K562 (cell line): ENCODE data around the gene HSPB7. TPM values are rescaled to one million over a fixed set of nuclear protein-coding genes. Genes with fewer than 3 reads are reported as not detected.

ENCODE experiments used
- BHLHE40 ChIP-seq: IDR thresholded peaks from 2 replicates; pipeline ENCODE4 v1.6.1; 2011; ENCODE audit warnings: low read length, improper control_type of control experiment
- BRD4 ChIP-seq: fragments of 200-600 bp; sonication (generic); IDR thresholded peaks from 2 replicates; pipeline ENCODE4 v1.6.1; 2017; ENCODE audit warnings: inconsistent platforms
- CBX3 ChIP-seq, 2 experiments: IDR thresholded peaks; 1 replicate in 1 of 2; 2 replicates in 1 of 2; pipeline ENCODE4 v1.6.1; 2012; ENCODE audit warnings: inconsistent platforms in 2 of 2, low read length in 2 of 2, borderline replicate concordance in 1 of 2, control low read depth in 1 of 2
- ELF4 ChIP-seq: fragments of 450-650 bp; formaldehyde crosslinking; IDR thresholded peaks from 2 replicates; pipeline ENCODE4 v1.4.0; 2022; ENCODE audit warnings: missing genetic modification characterization
- HEY1 ChIP-seq: fragments of 250-450 bp; sonication (Bioruptor Pico); IDR thresholded peaks from 2 replicates; pipeline ENCODE4 v1.5.0; 2020; ENCODE audit warnings: mild to moderate bottlenecking, moderate library complexity, borderline replicate concordance
- MAZ ChIP-seq, 2 experiments: fragments of 450-650 bp in 1 of 2; sonication (generic) in 1 of 2; formaldehyde crosslinking; IDR thresholded peaks in 1 of 2; conservative IDR thresholded peaks in 1 of 2; 2 replicates each; pipeline versions ENCODE4 v1.4.0 to v1.5.0; 2020; ENCODE audit warnings: mild to moderate bottlenecking in 1 of 2, missing genetic modification reagents in 1 of 2
- STAG1 ChIP-seq: sonication (generic); formaldehyde crosslinking; IDR thresholded peaks from 2 replicates; pipeline ENCODE4 v1.5.0; 2020; ENCODE audit warnings: missing genetic modification reagents, borderline replicate concordance
- STAT5A ChIP-seq: IDR thresholded peaks from 2 replicates; pipeline ENCODE4 v1.6.1; 2012; ENCODE audit warnings: low read length, inconsistent platforms, borderline replicate concordance
- TEAD1 ChIP-seq, 2 experiments: fragments of 450-650 bp in 1 of 2; sonication (generic) in 1 of 2; formaldehyde crosslinking; IDR thresholded peaks; 2 replicates each; pipeline versions ENCODE4 v1.4.0 to v1.8.0; 2020 to 2022; ENCODE audit warnings: mild to moderate bottlenecking in 2 of 2, missing genetic modification reagents in 1 of 2
- TRIM28 ChIP-seq: fragments of 450-650 bp; IDR thresholded peaks from 2 replicates; pipeline ENCODE4 v1.6.1; 2017
- polyA plus RNA-seq, 8 experiments: library from polyadenylated mRNA; depleted of rRNA in 4 of 8; stranded (reverse) in 5 of 8; unstranded in 3 of 8; fragments of >200 nt; fragmentation: Nextera tagmentation in 2 of 8; fragmentation: Illumina TruSeq in 1 of 8; extraction: Ambion mirVana in 2 of 8; extraction: Trizol in 1 of 8; gene quantifications; 2 replicates each; pipeline versions ENCODE4 v1.2.1 to v1.2.3, GENCODE V29; 2011 to 2014; ENCODE audit warnings: inconsistent platforms in 1 of 8, missing spikeins in 1 of 8
- total RNA-seq, 7 experiments: library from RNA; depleted of rRNA in 6 of 7; stranded (reverse); fragments of >200 nt in 6 of 7; fragmentation: Illumina TruSeq in 2 of 7; extraction: Trizol in 2 of 7; gene quantifications; 2 replicates each; pipeline versions ENCODE4 v1.2.1 to v1.2.3, GENCODE V29; 2011 to 2021; ENCODE audit warnings: low replicate concordance in 1 of 7
- TF ChIP-seq, protein P1 (sequence below): fragments of 450-650 bp; IDR thresholded peaks from 2 replicates; pipeline ENCODE4 v1.6.1; 2017; ENCODE audit warnings: antibody characterized with exemption, mild to moderate bottlenecking
- TF ChIP-seq, protein P2 (sequence below): conservative IDR thresholded peaks from 2 replicates; pipeline ENCODE4 v1.6.1; 2011; ENCODE audit warnings: low read depth, mild to moderate bottlenecking, low read length; ENCODE audit not compliant: control insufficient read depth
- TF ChIP-seq, protein P3 (sequence below), 2 experiments: fragments of 450-650 bp; formaldehyde crosslinking in 1 of 2; IDR thresholded peaks; 2 replicates each; pipeline versions ENCODE4 v1.4.0 to v1.6.1; 2014 to 2020; ENCODE audit warnings: mild to moderate bottlenecking in 2 of 2, borderline replicate concordance in 1 of 2, low read depth in 1 of 2

HSPB7 gene
- total and polyA plus RNA-seq, 9 of the 15 experiments (the other 6 are each of a cell fraction or from before 2014, with no cell fraction given) = 0.05 to 0.19 (median 0.07) TPM; not detected in 6

DNA sequence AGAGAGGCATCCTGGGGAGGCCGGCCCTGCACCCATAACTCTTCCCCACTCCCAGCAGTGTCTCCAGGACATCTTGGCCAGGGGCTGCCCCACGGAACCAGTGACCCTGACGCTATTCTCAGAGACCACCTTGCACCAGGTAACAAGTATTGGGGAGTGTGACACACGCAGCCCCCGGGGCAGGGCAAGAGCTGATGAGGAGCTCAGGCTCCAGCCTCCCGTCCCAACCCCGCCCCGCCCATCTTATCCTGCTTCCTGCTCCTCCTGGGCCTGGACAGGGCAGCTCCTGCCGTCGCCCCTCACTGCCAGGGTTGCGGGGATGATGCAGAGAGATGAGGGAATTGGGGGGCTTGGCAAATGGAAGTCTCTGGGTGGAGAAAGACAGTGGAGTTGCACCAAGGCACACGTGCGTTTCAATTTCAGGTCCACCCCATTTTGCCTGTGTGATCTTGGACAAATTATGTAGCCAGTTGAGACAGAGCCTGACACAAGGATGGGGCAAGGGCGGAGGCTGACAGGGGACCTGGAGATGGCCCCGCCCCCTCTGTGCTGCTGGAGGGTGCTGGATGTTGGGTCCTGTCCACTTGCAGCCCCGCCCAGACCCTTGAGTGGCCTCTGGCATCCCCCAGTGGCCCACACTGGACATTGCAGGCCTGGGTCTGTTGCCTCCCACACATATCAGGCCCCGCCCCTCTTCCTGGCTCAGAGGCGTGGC is 14.7 kb upstream of the HSPB7 start (continued):
- TF ChIP-seq CBX3 (IDR thresholded peaks at IDR 0.05; ENCODE audit: borderline replicate concordance in 1 of 2, low read length in 2 of 2) (0 out of 3 replicates have a peak, but pooled peaks of 1 of the 2 experiments have one; percentile 68), STAG1 (CRISPR knock-in tag) (peak; percentile 97), BHLHE40 (peak; percentile 48; the same call in 1 of the 2 replicates), BRD4 (no peak), STAT5A (no peak), HEY1 (peak; percentile 70; the same call in 1 of the 2 replicates), MAZ (CRISPR knock-in tag; conservative IDR thresholded peaks at IDR 0.05 in 1 of 2, IDR thresholded peaks at IDR 0.05 in 1 of 2) (peak; percentile 88 to 98), TRIM28 (peak; percentile 57; the same call in 1 of the 2 replicates), ELF4 (CRISPR knock-in tag) (0 out of 2 replicates have a peak, but pooled peaks have one; percentile 47), TEAD1 (CRISPR knock-in tag; IDR thresholded peaks at IDR 0.05) (peak; percentile 65 to 86; a peak in 3 of 4 replicates)
- TF ChIP-seq, protein P1, sequence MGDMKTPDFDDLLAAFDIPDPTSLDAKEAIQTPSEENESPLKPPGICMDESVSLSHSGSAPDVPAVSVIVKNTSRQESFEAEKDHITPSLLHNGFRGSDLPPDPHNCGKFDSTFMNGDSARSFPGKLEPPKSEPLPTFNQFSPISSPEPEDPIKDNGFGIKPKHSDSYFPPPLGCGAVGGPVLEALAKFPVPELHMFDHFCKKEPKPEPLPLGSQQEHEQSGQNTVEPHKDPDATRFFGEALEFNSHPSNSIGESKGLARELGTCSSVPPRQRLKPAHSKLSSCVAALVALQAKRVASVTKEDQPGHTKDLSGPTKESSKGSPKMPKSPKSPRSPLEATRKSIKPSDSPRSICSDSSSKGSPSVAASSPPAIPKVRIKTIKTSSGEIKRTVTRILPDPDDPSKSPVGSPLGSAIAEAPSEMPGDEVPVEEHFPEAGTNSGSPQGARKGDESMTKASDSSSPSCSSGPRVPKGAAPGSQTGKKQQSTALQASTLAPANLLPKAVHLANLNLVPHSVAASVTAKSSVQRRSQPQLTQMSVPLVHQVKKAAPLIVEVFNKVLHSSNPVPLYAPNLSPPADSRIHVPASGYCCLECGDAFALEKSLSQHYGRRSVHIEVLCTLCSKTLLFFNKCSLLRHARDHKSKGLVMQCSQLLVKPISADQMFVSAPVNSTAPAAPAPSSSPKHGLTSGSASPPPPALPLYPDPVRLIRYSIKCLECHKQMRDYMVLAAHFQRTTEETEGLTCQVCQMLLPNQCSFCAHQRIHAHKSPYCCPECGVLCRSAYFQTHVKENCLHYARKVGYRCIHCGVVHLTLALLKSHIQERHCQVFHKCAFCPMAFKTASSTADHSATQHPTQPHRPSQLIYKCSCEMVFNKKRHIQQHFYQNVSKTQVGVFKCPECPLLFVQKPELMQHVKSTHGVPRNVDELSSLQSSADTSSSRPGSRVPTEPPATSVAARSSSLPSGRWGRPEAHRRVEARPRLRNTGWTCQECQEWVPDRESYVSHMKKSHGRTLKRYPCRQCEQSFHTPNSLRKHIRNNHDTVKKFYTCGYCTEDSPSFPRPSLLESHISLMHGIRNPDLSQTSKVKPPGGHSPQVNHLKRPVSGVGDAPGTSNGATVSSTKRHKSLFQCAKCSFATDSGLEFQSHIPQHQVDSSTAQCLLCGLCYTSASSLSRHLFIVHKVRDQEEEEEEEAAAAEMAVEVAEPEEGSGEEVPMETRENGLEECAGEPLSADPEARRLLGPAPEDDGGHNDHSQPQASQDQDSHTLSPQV = no peak
- TF ChIP-seq, protein P2, sequence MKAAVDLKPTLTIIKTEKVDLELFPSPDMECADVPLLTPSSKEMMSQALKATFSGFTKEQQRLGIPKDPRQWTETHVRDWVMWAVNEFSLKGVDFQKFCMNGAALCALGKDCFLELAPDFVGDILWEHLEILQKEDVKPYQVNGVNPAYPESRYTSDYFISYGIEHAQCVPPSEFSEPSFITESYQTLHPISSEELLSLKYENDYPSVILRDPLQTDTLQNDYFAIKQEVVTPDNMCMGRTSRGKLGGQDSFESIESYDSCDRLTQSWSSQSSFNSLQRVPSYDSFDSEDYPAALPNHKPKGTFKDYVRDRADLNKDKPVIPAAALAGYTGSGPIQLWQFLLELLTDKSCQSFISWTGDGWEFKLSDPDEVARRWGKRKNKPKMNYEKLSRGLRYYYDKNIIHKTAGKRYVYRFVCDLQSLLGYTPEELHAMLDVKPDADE = no peak
- TF ChIP-seq, protein P3, sequence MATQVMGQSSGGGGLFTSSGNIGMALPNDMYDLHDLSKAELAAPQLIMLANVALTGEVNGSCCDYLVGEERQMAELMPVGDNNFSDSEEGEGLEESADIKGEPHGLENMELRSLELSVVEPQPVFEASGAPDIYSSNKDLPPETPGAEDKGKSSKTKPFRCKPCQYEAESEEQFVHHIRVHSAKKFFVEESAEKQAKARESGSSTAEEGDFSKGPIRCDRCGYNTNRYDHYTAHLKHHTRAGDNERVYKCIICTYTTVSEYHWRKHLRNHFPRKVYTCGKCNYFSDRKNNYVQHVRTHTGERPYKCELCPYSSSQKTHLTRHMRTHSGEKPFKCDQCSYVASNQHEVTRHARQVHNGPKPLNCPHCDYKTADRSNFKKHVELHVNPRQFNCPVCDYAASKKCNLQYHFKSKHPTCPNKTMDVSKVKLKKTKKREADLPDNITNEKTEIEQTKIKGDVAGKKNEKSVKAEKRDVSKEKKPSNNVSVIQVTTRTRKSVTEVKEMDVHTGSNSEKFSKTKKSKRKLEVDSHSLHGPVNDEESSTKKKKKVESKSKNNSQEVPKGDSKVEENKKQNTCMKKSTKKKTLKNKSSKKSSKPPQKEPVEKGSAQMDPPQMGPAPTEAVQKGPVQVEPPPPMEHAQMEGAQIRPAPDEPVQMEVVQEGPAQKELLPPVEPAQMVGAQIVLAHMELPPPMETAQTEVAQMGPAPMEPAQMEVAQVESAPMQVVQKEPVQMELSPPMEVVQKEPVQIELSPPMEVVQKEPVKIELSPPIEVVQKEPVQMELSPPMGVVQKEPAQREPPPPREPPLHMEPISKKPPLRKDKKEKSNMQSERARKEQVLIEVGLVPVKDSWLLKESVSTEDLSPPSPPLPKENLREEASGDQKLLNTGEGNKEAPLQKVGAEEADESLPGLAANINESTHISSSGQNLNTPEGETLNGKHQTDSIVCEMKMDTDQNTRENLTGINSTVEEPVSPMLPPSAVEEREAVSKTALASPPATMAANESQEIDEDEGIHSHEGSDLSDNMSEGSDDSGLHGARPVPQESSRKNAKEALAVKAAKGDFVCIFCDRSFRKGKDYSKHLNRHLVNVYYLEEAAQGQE (IDR thresholded peaks at IDR 0.05; ENCODE audit: borderline replicate concordance) = peak; percentile 96
- TF ChIP-seq, protein P3 (CRISPR knock-in tag; IDR thresholded peaks at IDR 0.05; ENCODE audit: low read depth) = no peak
